ENCODE data around the gene CADPS2.

CADPS2 gene

GRCh38 chr7:122344303-122344620 is 542.0 kb downstream of the CADPS2 start:
- no peak overlapping the region for H3K9ac ChIP-seq (ENCODE audit: low read depth, low read length, poor library complexity, severe bottlenecking)
- no peaks in the 10 kb centered on the region for H4K20me1 ChIP-seq (ENCODE audit: insufficient read depth, low read length, poor library complexity, severe bottlenecking)
- H3K36me3 ChIP-seq (ENCODE audit: insufficient read depth, low read length): no peaks in the 10 kb centered on the region
- TF ChIP-seq EZH2phosphoT487 (IDR thresholded peaks at IDR 0.05; ENCODE audit: borderline replicate concordance) (no peak), CTCF (conservative IDR thresholded peaks at IDR 0.05; ENCODE audit: low read length) (no peak)
- H3K27me3 ChIP-seq (ENCODE audit: insufficient read depth, low read length, poor library complexity, severe bottlenecking): no peaks in the 10 kb centered on the region
- no peaks in the 10 kb centered on the region for H3K9me2 ChIP-seq (replicated peaks; ENCODE audit: low read depth, low read length)
- no peak overlapping the region for H3K4me3 ChIP-seq (ENCODE audit: low read length, poor library complexity, severe bottlenecking)
- H3K9me3 ChIP-seq (ENCODE audit: insufficient read depth, low read depth, low read length): no peaks in the 10 kb centered on the region
- H3K79me2 ChIP-seq (ENCODE audit: insufficient read depth, low read length): no peaks in the 10 kb centered on the region
- no peaks in the 10 kb centered on the region for H3K4me1 ChIP-seq (ENCODE audit: insufficient read depth, low read length, poor library complexity, severe bottlenecking)
- H3K4me2 ChIP-seq (ENCODE audit: low read depth, low read length, poor library complexity, severe bottlenecking): no peak overlapping the region
- no peaks in the 10 kb centered on the region for H3F3A ChIP-seq (ENCODE audit: low read depth)
- no peak overlapping the region for H2AFZ ChIP-seq (ENCODE audit: low read length)

GRCh38 chr7:122343601-122344302 is 542.5 kb downstream of the CADPS2 start:
- TF ChIP-seq EZH2phosphoT487 (IDR thresholded peaks at IDR 0.05; ENCODE audit: borderline replicate concordance) (no peak), CTCF (conservative IDR thresholded peaks at IDR 0.05; ENCODE audit: low read length) (no peak)
- Histone ChIP-seq H2AFZ (ENCODE audit: low read length) (no peak overlapping the region), H3K4me1 (ENCODE audit: insufficient read depth, low read length, poor library complexity, severe bottlenecking) (no peaks in the 10 kb centered on the region), H3K9me2 (replicated peaks; ENCODE audit: low read depth, low read length) (no peaks in the 10 kb centered on the region), H4K20me1 (ENCODE audit: insufficient read depth, low read length, poor library complexity, severe bottlenecking) (no peaks in the 10 kb centered on the region), H3K4me3 (ENCODE audit: low read length, poor library complexity, severe bottlenecking) (no peak overlapping the region), H3K36me3 (ENCODE audit: insufficient read depth, low read length) (no peaks in the 10 kb centered on the region), H3K79me2 (ENCODE audit: insufficient read depth, low read length) (no peaks in the 10 kb centered on the region), H3F3A (ENCODE audit: low read depth) (no peaks in the 10 kb centered on the region), H3K27me3 (ENCODE audit: insufficient read depth, low read length, poor library complexity, severe bottlenecking) (no peaks in the 10 kb centered on the region), H3K9ac (ENCODE audit: low read depth, low read length, poor library complexity, severe bottlenecking) (no peak overlapping the region), H3K9me3 (ENCODE audit: insufficient read depth, low read depth, low read length) (no peaks in the 10 kb centered on the region), H3K4me2 (ENCODE audit: low read depth, low read length, poor library complexity, severe bottlenecking) (no peak overlapping the region)

DNA sequence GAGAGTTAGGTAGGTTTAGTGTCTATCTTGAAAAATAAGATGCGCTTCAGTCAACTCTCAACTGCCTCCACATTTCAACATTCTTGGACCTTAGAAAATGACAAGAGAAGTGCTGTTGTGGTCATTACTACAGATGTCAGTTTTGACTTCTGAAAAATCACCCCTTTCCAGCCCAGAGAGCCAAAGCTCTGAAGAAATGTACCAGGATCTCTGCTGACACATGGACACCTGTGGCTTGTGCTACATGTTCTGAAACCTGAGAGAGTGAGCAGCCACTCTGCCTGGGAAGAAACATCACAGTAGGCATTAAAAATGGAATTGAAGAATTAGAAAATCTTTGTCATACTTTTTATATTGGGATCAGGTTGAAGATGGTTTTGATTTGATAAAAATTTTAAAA is 545.8 kb downstream of the CADPS2 start:
- Histone ChIP-seq H3F3A (ENCODE audit: low read depth) (no peaks in the 10 kb centered on the region), H3K9ac (ENCODE audit: low read depth, low read length, poor library complexity, severe bottlenecking) (no peak overlapping the region), H3K9me2 (replicated peaks; ENCODE audit: low read depth, low read length) (no peaks in the 10 kb centered on the region), H3K4me2 (ENCODE audit: low read depth, low read length, poor library complexity, severe bottlenecking) (no peak overlapping the region), H3K9me3 (ENCODE audit: insufficient read depth, low read depth, low read length) (no peaks in the 10 kb centered on the region), H2AFZ (ENCODE audit: low read length) (no peak overlapping the region), H4K20me1 (ENCODE audit: insufficient read depth, low read length, poor library complexity, severe bottlenecking) (no peaks in the 10 kb centered on the region), H3K4me1 (ENCODE audit: insufficient read depth, low read length, poor library complexity, severe bottlenecking) (no peaks in the 10 kb centered on the region), H3K27me3 (ENCODE audit: insufficient read depth, low read length, poor library complexity, severe bottlenecking) (no peaks in the 10 kb centered on the region), H3K36me3 (ENCODE audit: insufficient read depth, low read length) (no peaks in the 10 kb centered on the region), H3K79me2 (ENCODE audit: insufficient read depth, low read length) (no peaks in the 10 kb centered on the region), H3K4me3 (ENCODE audit: low read length, poor library complexity, severe bottlenecking) (no peak overlapping the region)
- TF ChIP-seq EZH2phosphoT487 (IDR thresholded peaks at IDR 0.05; ENCODE audit: borderline replicate concordance) (no peak), CTCF (conservative IDR thresholded peaks at IDR 0.05; ENCODE audit: low read length) (no peak)

Measured in Loucy (cell line).